B cell (primary cell): ENCODE measurements around the gene TDRD12.
"Not testable (repeated sequence)": the region's sequence is repeated elsewhere in the genome, so short reads cannot be mapped to it uniquely, and the experiment has no call there.

Source experiments
- CTCF ChIP-seq: fragments of 200-600 bp; IDR thresholded peaks from one replicate; pipeline ENCODE4 v1.8.0; 2022; ENCODE audit warnings: antibody characterized with exemption, mild to moderate bottlenecking
- EZH2 ChIP-seq: IDR thresholded peaks from 2 replicates; pipeline ENCODE4 v1.6.1; 2012; ENCODE audit warnings: borderline replicate concordance, low read depth, mild to moderate bottlenecking, moderate library complexity, low read length; ENCODE audit not compliant: insufficient read depth, poor library complexity, severe bottlenecking

DNA sequence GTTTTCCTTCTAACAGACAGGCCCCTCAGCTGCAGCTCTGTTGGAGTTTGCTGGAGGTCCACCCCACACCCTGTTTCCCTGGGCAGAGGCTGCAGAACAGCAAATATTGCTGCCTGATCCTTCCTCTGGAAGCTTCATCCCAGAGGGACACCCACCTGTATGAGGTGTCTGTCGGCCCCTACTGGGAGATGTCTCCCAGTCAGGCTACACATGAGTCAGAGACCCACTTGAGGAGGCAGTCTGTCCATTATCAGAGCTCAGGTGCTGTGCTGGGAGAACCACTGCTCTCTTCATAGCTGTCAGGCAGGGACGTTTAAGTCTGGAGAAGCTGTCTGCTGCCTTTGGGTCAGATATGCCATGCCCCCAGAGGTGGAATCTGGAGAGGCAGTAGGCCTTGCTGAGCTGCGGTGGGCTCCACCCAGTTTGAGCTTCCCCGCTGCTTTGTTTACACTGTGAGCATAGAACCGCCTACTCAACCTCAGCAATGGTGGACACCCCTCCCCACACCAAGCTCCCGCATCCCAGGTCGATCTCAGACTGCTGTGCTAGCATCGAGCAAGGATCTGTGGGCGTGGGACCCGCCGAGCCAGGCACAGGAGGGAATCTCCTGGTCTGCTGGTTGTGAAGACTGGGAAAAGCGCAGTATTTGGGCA is 67.7 kb downstream of the TDRD12 start:
- TF ChIP-seq CTCF, EZH2: not testable (repeated sequence)
